GM10248 (cell line): ENCODE measurements around the gene TBC1D1.

Source experiments
- CTCF ChIA-PET: fragments of 300-600 bp; sonication (Branson Sonifier 250); formaldehyde crosslinking; extraction: SDS; loops from one replicate; lab custom pipeline; 2021; ENCODE audit warnings: antibody characterized with exemption; lab: Yijun Ruan, JAX
- POLR2A ChIA-PET: fragments of 350-650 bp; sonication (Branson Sonifier 250); formaldehyde crosslinking; extraction: SDS; loops from one replicate; lab custom pipeline; 2020; ENCODE audit warnings: antibody characterized with exemption; lab: Yijun Ruan, JAX
- DNase-seq: peaks from one replicate; pipeline ENCODE4 v3.0.0; 2012; ENCODE audit errors: extremely low spot score
- TF ChIP-seq, protein P1 (sequence below): IDR thresholded peaks from 2 replicates; pipeline ENCODE4 v1.5.1; 2012; ENCODE audit warnings: mild to moderate bottlenecking, low read depth; ENCODE audit errors: extremely low read depth, missing control alignments, control extremely low read depth

TBC1D1 gene

DNA sequence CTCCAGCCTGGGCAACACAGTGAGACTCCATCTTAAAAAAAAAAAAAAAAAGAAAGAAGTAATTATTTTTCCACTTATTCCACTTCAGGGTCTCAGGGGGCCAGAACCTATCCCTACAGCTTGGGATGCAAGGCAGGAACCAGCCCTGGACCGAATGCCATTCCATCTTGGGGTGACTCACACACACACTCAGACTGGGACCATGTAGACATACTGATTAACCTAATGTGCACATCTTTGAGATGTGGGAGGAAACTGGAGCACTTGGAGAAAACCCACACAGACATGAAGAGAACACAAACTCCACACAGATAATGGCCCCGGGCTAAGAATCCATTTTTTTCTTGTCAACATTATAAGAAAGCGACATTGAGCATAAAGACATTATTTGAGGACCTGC, 201.8 kb downstream of the TBC1D1 start:
- POLR2A ChIA-PET: no interaction called here
- TF ChIP-seq, protein P1, sequence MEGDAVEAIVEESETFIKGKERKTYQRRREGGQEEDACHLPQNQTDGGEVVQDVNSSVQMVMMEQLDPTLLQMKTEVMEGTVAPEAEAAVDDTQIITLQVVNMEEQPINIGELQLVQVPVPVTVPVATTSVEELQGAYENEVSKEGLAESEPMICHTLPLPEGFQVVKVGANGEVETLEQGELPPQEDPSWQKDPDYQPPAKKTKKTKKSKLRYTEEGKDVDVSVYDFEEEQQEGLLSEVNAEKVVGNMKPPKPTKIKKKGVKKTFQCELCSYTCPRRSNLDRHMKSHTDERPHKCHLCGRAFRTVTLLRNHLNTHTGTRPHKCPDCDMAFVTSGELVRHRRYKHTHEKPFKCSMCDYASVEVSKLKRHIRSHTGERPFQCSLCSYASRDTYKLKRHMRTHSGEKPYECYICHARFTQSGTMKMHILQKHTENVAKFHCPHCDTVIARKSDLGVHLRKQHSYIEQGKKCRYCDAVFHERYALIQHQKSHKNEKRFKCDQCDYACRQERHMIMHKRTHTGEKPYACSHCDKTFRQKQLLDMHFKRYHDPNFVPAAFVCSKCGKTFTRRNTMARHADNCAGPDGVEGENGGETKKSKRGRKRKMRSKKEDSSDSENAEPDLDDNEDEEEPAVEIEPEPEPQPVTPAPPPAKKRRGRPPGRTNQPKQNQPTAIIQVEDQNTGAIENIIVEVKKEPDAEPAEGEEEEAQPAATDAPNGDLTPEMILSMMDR: no peak
- no peak for DNase-seq
- CTCF ChIA-PET: interaction anchor here (0.9 kb wide), 1 partner anchor 39 kb away, joined by 3 read pairs; no protein-coding TSS in a partner anchor

DNA sequence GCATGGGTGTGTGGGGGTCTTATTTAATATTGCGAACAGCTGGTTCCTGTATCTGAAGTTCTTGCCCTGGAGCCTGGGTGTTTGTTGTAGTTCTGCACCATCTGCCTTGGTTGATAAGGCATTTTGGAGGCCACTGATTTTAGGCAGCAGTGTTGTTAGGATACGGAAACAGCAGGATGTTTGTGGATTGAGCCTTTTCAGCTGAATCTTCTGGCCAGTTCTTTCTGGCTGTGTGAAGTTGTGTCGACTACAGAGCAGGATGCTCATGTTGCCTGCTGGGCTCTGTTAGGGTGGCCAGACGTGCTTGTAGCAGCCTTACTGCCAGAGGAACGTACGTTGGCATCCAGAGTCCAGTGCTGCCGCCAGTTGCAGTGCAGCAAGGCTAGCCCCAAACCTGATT, 203.5 kb downstream of the TBC1D1 start:
- ChIA-PET POLR2A (interaction anchor here (0.5 to 0.6 kb wide), 2 partner anchors 210 to 935 kb away, joined by 3 read pairs; no protein-coding TSS in a partner anchor), CTCF (interaction anchor here (0.9 to 4.2 kb wide), 10 partner anchors 8 to 636 kb away, joined by 3 to 15 read pairs (median 4); no protein-coding TSS in a partner anchor)
- DNase-seq: no peak
- TF ChIP-seq, protein P1: no peak

DNA sequence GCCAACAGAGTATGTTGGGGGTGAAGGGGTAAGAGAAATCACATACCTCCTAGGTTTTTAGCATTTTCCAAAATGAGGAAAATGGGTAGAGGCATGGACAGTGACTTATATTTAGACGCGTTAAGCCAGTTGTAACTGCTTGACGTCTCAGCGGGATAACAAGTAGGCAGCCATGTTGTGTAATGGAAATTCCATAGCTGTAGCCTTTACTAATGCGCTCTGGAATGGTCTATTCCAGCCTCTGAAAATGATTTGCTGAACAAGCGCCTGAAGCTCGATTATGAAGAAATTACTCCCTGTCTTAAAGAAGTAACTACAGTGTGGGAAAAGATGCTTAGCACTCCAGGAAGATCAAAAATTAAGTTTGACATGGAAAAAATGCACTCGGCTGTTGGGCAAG, 204.8 kb downstream of the TBC1D1 start:
- ChIA-PET POLR2A (interaction anchor here (0.7 kb wide), 1 partner anchor 33 kb away, joined by 3 read pairs; no protein-coding TSS in a partner anchor), CTCF (interaction anchor here (0.9 to 4.2 kb wide), 10 partner anchors 9 to 38 kb away, joined by 3 to 15 read pairs (median 5); no protein-coding TSS in a partner anchor)

DNA sequence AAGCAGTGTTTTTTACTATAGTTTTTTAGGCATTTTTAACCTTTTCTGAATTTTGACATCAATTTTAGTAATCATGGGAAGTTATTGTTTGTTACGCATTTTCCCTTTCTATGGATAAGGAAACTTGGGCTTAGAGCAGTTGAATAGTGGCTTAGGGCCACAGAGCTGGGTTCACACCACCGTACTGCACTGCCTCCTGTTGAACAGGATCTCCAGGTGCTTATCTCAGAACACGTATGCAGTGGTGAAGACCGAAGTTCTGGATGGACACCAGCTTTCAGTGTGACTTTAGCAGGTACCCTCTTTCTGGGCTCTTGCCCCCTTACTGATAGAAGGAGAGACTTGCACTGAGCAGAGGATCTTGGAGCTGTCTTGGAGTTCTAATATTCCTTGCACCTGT, 206.9 kb downstream of the TBC1D1 start:
- DNase-seq: no peak
- POLR2A ChIA-PET: interaction anchor here (0.5 to 0.9 kb wide), 2 partner anchors 11 to 17 kb away, joined by 3 read pairs; no protein-coding TSS in a partner anchor
- CTCF ChIA-PET: interaction anchor here (0.6 to 6.3 kb wide), 5 partner anchors 11 to 209 kb away, joined by 3 to 43 read pairs (median 3); no protein-coding TSS in a partner anchor
- TF ChIP-seq, protein P1: no peak

More for the DNA sequence above, 204.8 kb downstream of the TBC1D1 start:
- TF ChIP-seq, protein P1: no peak
- no peak for DNase-seq

DNA sequence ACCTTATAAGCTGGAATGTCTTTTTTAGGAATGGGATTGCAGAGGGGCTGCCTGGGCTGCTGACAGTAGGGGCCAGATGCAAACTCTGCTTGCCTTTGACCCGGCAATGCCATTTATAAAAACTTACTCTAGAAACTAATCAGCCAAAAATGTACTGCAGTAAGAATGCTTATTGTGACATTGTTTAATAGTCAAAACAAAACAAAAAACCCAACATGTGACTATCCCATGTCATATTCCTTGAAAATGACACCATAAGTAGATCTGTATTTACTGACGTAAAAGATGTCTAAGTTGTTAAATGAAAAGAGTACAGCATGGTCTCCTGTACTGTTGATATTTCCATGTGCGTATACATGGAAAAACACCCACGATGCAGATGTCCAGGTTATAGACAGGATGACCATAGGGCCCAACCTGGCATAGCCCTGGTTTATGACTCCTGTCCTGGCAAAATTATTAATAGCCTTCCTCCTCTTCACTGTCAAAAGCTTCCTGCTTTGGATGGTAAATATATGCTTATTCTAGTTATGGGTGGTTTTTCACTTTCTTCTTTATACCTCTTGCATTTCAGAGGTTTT, 208.2 kb downstream of the TBC1D1 start:
- TF ChIP-seq, protein P1: no peak
- ChIA-PET POLR2A (interaction anchor here (0.9 kb wide), 1 partner anchor 13 kb away, joined by 3 read pairs; no protein-coding TSS in a partner anchor), CTCF (interaction anchor here (0.9 to 6.3 kb wide), 7 partner anchors 9 to 208 kb away, joined by 3 to 43 read pairs (median 4); no protein-coding TSS in a partner anchor)
- no peak for DNase-seq

DNA sequence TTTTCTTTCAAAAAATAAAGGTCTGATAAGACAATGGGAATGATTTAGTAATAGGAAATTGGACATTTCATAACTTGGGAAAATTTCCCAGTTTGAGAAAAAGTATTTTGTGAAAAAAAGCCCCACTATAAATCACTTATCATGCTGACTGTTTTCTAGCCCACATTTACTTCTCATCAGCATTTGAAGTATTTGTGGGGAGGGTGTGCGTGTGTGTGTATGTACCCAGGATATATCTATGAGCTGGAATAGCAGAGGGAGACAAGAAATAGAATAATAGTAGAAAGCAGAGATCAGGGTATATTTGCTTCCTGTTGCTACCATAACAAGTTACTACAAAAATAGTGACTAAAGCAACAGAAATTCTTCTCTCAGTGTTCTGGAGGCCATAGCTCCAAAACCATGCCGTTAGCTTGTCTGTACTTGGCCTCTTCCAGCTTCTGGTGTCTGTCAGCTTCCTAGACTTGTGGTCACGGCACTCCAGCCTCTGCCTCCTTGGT, 209.1 kb downstream of the TBC1D1 start:
- no peak for DNase-seq
- ChIA-PET POLR2A (interaction anchor here (0.5 to 0.6 kb wide), 2 partner anchors 23 to 123 kb away, joined by 3 to 6 read pairs; no protein-coding TSS in a partner anchor), CTCF (interaction anchor here (0.9 to 6.3 kb wide), 5 partner anchors 10 to 27 kb away, joined by 4 to 43 read pairs (median 5); no protein-coding TSS in a partner anchor)
- TF ChIP-seq, protein P1: no peak
